CD4-positive, alpha-beta T cell treated with Interleukin-4 for 4 hours (primary cell): ENCODE data around the gene PSORS1C1.
A peak's percentile ranks its signal among the peaks of the same experiment; 100 is the strongest.
"Not testable (repeated sequence)": the region's sequence is repeated elsewhere in the genome, so short reads cannot be mapped to it uniquely, and the experiment has no call there.

Experiments
- DNase-seq: peaks from one replicate; pipeline ENCODE4 v3.0.0-alpha.2; 2020

Gene PSORS1C1

GRCh38 chr6:31180500-31180899, 65.9 kb downstream of the PSORS1C1 start:
- DNase-seq: peak; percentile 71

GRCh38 chr6:31183287-31183686, 68.7 kb downstream of the PSORS1C1 start:
- DNase-seq: not testable (repeated sequence)

- not testable (repeated sequence) for DNase-seq
These were observed 69.3 kb downstream of the PSORS1C1 start for GRCh38 chr6:31183859-31184258.

GRCh38 chr6:31185695-31186051, 71.1 kb downstream of the PSORS1C1 start:
- DNase-seq: not testable (repeated sequence)

GRCh38 chr6:31186052-31186734, 71.6 kb downstream of the PSORS1C1 start:
- no peak for DNase-seq

- DNase-seq: no peak
These were observed 73.2 kb downstream of the PSORS1C1 start for GRCh38 chr6:31187780-31188194.

- DNase-seq: not testable (repeated sequence)
These were observed 74.6 kb downstream of the PSORS1C1 start for GRCh38 chr6:31189223-31189622.
